HG03097 (cell line): ENCODE results near the gene NDUFV1.
"Not testable (repeated sequence)": the region's sequence is repeated elsewhere in the genome, so short reads cannot be mapped to it uniquely, and the experiment has no call there.

Experiments
- ATAC-seq: cut with Tn5 transposase; IDR thresholded peaks from one replicate; pipeline ENCODE4 v1.9.1; 2021; ENCODE audit not compliant: unreplicated experiment, low FRiP score

Gene NDUFV1

DNA sequence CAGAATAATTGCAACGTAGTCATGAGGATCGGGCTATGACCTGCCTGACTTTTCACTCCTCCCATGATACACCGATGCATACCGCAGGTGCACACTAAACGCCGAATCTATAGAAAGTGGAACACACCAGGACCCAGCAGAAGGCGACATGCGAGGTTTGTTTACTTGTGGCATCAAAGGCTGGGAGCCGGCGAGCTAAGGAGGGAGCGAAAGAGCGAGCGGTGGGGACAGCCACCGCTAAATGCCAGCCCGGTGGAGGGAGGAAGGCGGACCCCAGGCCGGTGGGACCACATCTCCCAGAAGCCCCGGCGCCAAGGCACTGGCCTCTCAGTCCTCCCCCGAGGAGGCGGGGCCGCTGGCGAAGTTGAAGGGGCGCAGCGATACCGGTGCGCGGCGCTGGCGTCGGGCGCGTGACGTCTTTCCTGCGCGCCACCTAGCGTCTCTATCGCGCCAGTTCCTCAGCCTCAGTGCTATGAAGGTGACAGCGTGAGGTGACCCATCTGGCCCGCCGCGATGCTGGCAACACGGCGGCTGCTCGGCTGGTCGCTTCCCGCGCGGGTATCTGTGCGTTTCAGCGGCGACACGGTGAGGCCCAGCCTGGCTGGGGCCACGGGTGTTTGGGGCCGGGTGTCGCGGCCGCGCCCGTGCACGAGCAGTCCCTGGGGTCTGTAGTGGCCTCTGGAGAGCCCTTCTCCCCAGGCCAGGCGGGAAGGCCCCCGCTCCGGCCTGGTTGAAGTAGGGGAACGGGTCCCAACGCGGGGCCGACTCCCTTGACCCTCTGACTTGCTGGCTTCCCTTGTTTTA lies at the start of gene NDUFV1:
Gene NDUFV1 (plus strand): TSS at position 445 of the 804 bp plus-strand sequence. CDS start 69 bp downstream, at position 514.
- peak; percentile 94 for ATAC-seq

DNA sequence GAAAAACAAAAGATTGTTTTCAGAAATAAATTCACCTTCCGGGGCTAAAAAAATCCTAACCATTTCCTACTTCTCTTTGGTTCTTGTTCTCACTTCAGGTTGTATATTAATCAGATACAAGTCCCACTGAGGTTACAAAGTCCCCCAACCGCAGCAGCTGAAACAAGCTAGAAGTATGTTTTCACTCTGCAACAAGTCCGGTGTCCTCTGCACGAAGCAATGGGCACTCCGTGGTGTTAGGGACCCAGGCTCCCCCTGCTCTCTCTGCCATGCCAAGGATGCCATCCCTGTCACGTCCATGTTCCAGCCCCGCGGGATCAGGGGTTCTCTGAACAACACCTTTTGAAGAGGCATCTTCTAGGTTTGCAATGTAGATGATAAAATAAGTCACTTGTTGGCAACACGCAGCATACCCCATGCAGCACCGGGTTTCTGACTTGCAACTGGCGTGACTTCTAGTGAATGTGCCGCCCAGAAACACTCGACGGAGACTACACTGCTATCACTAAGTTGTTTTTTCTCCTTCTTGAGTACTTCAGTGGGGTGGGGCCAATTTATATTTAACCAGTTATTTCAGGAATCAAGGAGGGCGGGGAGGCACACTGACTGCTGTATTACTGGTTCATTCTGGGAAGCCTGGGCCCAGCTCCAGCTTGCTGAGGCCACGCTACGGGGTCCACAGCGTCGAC lies 48.5 kb upstream of the NDUFV1 start:
- no peak for ATAC-seq

DNA sequence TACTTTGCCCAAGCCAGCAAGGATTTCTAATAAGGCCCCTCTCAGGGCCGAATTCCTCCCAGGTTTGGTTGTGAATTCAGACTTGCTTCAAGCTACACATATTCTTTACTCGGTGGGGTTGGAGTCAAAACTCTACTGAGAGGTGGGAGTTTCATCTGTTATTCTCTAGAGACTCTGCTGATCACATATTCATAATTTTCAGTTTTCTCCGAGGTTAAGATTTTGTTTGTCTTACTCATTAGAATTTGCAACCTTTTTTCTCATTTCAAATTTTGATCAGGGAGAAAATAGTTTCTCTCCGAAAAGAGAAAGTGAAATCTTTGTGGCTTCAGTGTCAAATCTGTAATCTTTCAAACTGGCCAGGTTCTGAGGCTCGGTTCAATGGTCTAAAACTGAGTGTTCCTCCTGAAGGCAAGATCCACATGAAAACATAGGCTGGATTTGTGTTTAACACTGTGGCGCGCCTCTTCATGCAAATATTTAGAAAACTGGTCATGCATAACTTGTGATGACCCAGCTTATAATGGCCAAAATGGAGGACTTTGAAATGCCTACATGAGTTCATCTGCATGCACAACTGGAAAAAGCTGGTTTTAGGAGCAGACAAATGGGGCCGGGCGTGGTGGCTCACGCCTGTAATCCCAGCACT lies 44.6 kb upstream of the NDUFV1 start:
- peak; percentile 76 for ATAC-seq

DNA sequence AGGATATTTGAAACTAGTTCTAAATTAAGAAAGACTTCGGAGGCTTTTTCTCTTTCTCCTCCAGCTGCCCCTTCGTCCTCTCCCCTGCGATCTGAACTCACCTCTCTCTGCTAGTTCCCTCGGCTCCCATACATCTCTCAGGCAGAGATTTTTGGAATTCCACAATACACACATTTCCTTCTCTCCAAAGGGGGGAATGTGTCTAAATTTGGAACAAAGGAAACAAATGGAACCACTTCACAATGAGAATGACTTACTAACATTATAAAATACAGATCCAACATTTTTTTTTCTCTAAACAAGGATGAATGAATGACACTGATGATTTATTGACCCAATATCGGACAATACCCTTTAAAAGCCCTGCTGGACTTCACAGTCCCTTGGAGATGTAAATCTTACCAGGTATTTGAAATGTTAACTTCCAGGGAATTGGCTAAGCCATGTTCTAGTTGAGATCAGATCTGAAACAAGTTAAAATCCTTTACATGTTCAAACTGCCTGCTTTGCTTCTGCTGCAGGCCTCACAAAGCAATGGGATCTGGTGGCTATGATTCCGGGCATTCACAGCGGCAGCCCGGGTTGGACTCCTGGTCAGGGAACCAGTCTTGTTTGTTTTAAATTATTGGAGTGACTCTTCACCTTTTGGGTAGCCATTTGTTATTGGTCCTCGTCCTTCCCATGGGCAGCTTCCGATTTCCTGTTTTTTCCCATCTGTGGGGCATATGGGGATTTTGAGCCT lies 43.6 kb upstream of the NDUFV1 start:
- no peak for ATAC-seq

DNA sequence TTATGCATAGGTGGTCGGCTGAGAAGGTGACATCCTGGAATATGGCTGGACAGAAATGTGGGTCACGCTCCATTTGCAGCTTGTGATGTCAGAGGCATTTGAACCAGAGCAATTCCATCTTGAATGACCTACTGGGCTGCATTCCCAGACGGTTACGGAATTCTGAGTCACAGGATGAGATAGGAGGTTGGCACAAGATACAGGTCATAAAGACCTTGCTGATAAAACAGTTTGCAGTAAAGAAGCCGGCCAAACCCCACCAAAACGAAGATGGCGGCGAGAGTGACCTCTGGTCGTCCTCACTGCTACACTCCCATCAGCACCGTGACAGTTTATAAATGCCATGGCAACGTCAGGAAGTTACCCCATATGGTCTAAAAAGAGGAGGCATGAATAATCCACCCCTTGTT lies 43.0 kb upstream of the NDUFV1 start:
- not testable (repeated sequence) for ATAC-seq

DNA sequence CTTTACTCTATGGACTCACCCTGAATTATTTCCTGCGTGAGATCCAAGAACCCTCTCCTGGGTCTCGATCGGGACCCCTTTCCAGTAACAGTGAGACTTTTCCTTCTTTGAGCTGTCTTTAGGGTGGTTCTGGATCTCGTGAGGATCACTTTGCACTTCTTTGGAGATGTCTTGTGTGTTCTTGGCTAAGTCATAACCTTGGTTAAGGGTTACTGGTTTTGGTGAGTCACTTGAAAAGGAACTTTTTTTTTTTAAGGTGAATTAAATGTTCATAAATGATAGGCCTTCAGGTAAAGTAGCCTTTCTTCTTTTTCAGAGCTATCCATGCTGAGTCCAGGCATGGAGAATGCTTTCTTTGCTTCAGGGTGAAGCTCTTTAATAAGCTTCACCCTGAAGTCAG lies 42.5 kb upstream of the NDUFV1 start:
- no peak for ATAC-seq

DNA sequence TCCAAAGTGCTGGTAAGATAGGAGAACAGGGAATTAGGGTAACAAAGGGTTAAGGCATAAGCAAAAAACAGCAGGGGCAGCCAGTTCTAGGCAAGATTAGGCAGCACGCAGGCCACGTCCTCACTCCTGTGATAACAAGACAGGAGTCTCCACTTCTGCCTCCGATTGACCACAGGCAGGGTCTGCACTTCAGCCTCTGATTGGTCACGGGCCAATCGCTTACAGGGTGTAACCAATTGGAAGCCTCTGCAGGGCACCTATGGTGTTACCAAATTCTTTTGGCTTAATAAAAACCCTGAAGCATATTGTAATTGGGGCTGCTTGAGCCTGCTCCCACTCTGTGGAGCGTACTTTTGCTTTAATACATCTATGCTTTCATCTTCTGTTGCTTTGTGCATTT lies 35.3 kb upstream of the NDUFV1 start:
- no peak for ATAC-seq

DNA sequence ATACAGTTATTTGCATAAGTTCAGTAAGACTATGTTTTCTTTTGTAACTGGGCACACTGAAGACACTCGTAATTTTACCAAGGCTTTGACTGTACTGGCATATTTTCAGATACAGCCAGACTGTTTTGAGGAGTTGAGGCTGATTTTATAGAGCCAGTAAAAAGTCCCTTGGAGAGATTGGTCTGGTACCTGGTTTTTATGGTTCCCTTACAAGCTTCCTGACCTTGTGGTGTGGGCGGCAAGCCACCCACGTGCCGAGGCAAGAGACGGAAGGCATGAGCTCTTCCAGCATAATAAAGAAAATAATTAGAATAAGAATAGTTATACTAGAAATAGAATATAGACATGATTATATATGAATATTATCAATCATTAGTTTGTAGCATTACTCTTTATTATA lies 34.4 kb upstream of the NDUFV1 start:
- ATAC-seq, result no peak

DNA sequence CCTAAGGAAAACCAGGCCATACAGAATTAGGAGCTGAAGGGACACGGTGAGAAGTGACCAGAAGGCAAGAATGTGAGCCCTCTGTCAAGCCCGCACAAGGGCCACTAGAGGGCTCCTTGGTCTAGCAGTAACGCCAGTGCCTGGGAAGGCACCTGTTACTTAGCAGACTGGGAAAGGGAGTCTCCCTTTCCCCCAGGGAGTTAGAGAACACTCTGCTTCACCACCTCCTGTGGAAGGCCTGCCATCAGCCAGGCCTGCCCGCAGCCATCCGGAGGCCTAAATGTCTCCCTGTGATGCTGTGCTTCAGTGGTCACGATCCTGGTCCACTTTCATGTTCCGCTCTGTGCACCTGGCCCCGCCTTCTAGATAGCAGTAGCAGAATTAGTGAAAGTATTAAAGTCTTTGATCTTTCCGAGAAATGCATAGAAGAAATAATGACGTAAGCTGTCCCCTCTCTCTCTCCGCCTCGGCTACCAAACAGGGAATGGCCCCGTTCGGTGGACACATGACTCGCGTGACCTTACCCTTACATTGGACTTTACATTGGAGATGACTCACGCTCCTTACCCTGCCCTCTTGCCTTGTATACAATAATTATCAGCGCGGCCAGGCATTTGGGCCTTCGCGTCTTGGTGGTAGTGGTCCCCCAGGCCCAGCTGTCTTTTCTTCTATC lies 33.9 kb upstream of the NDUFV1 start:
- ATAC-seq, result no peak

DNA sequence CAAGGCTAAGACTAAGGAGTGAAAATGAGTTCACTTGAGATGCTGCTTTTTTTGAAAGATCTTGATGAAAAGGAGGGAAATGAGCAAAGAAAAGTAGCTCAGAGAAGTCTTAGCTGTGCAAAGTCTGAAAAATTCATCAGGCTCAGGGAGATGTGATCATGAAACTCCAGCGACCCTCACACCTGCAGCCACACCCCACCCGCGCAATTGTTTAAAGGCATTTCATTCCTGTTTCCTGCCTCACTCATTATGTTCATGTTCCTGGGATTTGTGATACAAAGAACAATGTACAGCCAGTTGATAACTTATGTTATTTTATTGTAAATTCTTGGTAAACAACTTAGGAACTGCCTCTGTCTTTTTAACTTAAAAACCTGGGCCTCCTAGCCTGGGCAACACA lies 31.8 kb upstream of the NDUFV1 start:
- ATAC-seq, result no peak

DNA sequence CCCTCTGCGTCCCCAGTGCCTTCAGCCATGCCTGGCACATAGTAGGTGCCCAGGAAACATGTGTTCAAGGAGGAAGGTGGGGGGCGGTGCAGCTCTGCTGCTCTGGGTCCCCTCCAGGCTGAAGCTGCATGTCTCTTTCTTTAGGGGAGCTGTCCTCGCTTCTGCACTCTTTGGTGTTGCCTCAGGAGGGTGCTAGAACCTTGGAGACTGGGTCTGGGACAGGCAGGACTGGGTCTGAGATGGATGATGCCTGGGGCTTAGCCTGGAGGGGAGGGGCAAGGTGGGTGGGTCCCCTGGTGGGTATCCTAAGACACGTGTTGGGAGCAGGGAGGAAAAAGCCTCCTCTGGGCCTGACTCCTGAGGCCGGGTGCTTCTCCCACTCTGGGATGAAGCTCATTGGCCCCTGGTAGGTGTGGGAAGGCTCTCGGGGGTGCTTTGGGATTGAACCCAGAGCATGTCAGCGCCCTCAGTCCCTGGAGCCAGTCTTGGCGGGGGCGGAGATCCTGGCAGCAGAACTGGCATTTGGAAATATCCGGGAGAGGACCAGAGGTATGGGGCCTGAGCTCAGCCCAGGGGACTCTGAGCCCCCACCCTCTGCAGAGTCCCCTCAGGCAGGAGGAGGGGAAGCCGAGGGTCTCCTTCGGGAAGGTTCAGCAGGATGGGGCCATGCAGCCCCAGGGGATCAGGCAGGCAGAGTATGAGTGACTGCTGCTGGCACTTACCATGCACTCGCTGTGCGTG lies 29.8 kb upstream of the NDUFV1 start:
- ATAC-seq, result no peak

DNA sequence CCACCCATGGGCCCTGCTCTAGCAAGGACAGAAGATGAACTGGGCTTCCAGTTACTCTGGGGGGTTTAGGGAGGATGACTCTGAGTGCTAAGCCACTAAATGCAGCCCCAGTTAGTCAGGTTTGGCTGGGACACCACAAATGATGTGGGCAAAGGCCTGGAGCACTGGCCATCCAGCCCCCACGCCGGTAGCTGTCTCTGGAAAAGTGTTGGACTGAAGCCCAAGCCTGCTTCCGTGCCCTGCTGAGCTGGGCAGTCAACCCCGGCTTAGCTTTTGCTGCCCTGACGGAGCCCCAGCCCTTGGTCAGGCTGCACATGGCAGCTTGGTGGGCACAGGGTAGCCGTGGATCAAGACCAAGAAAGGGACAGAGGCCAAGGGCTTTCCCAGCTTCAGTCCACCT lies 28.8 kb upstream of the NDUFV1 start:
- no peak for ATAC-seq

DNA sequence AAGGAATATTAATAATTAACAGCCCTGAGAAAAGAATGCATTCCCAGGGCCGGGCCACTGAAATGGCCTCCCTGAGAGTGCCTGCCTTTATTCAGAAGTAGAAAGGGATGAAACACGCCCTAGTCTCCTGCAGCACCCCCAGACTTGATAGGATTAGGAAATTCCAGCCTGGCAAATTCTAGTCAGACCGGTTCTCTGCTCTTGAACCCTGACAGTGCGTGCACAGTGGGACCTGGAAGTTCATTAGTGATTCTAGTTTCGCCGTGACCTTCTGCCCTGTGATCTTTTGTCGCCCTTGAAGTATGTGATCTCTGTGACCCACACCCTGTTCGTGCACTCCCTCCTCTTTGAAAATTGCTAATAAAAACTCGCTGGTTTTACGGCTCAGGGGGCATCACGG lies 25.3 kb upstream of the NDUFV1 start:
- ATAC-seq, result no peak

DNA sequence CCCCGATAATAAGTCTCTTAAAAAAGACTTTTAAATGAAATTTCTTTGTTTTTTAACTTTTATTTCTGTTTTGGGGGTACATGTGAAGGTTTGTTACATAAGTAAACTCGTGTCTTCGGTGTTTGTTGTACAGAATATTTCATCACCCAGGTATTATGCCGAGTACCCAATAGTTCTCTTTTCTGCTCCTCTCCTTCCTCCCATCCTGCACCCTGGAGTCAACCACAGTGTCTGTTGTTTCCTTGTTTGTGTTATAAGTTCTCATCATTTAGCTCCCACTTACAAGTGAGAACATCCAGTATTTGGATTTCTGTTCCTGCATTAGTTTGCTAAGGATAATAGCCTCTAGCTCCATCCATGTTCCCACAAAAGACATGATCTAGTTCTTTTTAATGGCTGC lies 24.7 kb upstream of the NDUFV1 start:
- ATAC-seq, result no peak

DNA sequence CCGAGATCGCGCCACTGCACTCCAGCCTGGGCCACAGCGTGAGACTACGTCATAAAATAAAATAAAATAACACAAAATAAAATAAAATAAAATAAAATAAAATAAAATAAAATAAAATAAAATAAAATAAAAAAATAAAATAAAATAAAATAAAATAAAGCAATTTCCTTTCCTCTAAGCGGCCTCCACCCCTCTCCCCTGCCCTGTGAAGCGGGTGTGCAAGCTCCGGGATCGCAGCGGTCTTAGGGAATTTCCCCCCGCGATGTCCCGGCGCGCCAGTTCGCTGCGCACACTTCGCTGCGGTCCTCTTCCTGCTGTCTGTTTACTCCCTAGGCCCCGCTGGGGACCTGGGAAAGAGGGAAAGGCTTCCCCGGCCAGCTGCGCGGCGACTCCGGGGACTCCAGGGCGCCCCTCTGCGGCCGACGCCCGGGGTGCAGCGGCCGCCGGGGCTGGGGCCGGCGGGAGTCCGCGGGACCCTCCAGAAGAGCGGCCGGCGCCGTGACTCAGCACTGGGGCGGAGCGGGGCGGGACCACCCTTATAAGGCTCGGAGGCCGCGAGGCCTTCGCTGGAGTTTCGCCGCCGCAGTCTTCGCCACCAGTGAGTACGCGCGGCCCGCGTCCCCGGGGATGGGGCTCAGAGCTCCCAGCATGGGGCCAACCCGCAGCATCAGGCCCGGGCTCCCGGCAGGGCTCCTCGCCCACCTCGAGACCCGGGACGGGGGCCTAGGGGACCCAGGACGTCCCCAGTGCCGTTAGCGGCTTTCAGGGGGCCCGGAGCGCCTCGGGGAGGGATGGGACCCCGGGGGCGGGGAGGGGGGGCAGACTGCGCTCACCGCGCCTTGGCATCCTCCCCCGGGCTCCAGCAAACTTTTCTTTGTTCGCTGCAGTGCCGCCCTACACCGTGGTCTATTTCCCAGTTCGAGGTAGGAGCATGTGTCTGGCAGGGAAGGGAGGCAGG lies 23.2 kb upstream of the NDUFV1 start, which contains the start of gene GSTP1:
Gene GSTP1 (plus strand): TSS at position 566 of the 958 bp plus-strand sequence. CDS start 32 bp downstream, at position 598.
- ATAC-seq, result peak; percentile 44

DNA sequence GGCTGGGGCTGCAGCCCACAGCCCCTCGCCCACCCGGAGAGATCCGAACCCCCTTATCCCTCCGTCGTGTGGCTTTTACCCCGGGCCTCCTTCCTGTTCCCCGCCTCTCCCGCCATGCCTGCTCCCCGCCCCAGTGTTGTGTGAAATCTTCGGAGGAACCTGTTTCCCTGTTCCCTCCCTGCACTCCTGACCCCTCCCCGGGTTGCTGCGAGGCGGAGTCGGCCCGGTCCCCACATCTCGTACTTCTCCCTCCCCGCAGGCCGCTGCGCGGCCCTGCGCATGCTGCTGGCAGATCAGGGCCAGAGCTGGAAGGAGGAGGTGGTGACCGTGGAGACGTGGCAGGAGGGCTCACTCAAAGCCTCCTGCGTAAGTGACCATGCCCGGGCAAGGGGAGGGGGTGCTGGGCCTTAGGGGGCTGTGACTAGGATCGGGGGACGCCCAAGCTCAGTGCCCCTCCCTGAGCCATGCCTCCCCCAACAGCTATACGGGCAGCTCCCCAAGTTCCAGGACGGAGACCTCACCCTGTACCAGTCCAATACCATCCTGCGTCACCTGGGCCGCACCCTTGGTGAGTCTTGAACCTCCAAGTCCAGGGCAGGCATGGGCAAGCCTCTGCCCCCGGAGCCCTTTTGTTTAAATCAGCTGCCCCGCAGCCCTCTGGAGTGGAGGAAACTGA lies 22.4 kb upstream of the NDUFV1 start:
- ATAC-seq, result no peak

DNA sequence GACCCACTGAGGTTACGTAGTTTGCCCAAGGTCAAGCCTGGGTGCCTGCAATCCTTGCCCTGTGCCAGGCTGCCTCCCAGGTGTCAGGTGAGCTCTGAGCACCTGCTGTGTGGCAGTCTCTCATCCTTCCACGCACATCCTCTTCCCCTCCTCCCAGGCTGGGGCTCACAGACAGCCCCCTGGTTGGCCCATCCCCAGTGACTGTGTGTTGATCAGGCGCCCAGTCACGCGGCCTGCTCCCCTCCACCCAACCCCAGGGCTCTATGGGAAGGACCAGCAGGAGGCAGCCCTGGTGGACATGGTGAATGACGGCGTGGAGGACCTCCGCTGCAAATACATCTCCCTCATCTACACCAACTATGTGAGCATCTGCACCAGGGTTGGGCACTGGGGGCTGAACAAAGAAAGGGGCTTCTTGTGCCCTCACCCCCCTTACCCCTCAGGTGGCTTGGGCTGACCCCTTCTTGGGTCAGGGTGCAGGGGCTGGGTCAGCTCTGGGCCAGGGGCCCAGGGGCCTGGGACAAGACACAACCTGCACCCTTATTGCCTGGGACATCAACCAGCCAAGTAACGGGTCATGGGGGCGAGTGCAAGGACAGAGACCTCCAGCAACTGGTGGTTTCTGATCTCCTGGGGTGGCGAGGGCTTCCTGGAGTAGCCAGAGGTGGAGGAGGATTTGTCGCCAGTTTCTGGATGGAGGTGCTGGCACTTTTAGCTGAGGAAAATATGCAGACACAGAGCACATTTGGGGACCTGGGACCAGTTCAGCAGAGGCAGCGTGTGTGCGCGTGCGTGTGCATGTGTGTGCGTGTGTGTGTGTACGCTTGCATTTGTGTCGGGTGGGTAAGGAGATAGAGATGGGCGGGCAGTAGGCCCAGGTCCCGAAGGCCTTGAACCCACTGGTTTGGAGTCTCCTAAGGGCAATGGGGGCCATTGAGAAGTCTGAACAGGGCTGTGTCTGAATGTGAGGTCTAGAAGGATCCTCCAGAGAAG lies 21.6 kb upstream of the NDUFV1 start:
- ATAC-seq, result no peak
